Right atrium auricular region (tissue), 2 donors: Measurements from ENCODE around the gene PSMC3IP. TPM values are rescaled to one million over a fixed set of nuclear protein-coding genes. Genes with fewer than 3 reads are reported as not detected.
"Not testable (repeated sequence)": the region's sequence is repeated elsewhere in the genome, so short reads cannot be mapped to it uniquely, and the experiment has no call there.

Source experiments
- DNase-seq: peaks from one replicate; pipeline ENCODE4 v3.0.0-alpha.2; 2019; ENCODE audit warnings: low spot score
- H3K27ac ChIP-seq, 2 donors: fragments of 200-600 bp; sonication (generic); 1 replicate in 1 of 2; 2 replicates in 1 of 2; pipeline ENCODE4 v1.5.1; 2016 to 2019
- H3K27me3 ChIP-seq, 2 donors: fragments of 200-600 bp; sonication (generic); one replicate each; pipeline versions ENCODE4 v1.5.1 to v1.6.0; 2017 to 2019
- H3K36me3 ChIP-seq: fragments of 200-600 bp; sonication (generic); one replicate; pipeline ENCODE4 v1.5.1; 2016
- H3K4me1 ChIP-seq, 2 donors: fragments of 200-600 bp; sonication (generic); one replicate each; pipeline versions ENCODE4 v1.5.1 to v1.6.0; 2017 to 2019
- H3K4me3 ChIP-seq, 2 donors: fragments of 200-600 bp; sonication (generic); 1 replicate in 1 of 2; 2 replicates in 1 of 2; pipeline ENCODE4 v1.5.1; 2017 to 2019; ENCODE audit warnings: mild to moderate bottlenecking in 1 of 2, moderate library complexity in 1 of 2
- H3K9me3 ChIP-seq, 2 donors: fragments of 200-600 bp; sonication (generic); one replicate each; pipeline ENCODE4 v1.5.1; 2019
- CTCF ChIP-seq, 2 donors: fragments of 200-600 bp; sonication (generic); IDR thresholded peaks; one replicate each; pipeline ENCODE4 v1.5.1; 2019; ENCODE audit warnings: antibody characterized with exemption in 2 of 2
- total RNA-seq, 2 donors: library from RNA; depleted of rRNA; stranded (reverse); fragments of >200 nt; gene quantifications; one replicate each; pipeline ENCODE4 v1.1.0, GENCODE V29; 2016

The PSMC3IP gene
- total RNA-seq: 1 to 10 TPM; 1.2 to 1.6 TPM

- Histone ChIP-seq H3K9me3 (no peaks in the 10 kb centered on the region), H3K4me3 (peak within 1 kb of the TSS; percentile 66 to 68), H3K27me3 (no peaks in the 10 kb centered on the region), H3K27ac (peak within 1 kb of the TSS; percentile 84 to 94), H3K4me1 (peaks cover 0 to 22% of the 10 kb centered on the region in 2 donors), H3K36me3 (peaks cover 46% of the 10 kb centered on the region)
- peak in 1 of 2 donors; percentile 22 for TF ChIP-seq CTCF (IDR thresholded peaks at IDR 0.05)
- DNase-seq: peak; percentile 96
Observed at GRCh38 chr17:42577532-42578281, at the start of gene PSMC3IP. Gene PSMC3IP, minus strand, starts transcription at chr17:42577729. Its CDS starts 43 bp downstream, at chr17:42577686.

GRCh38 chr17:42623732-42624596 lies 46.4 kb upstream of the PSMC3IP start:
- Histone ChIP-seq H3K36me3 (no peaks in the 10 kb centered on the region), H3K9me3 (no peaks in the 10 kb centered on the region), H3K27ac (no peak overlapping the region), H3K4me3 (no peak overlapping the region), H3K27me3 (no peaks in the 10 kb centered on the region), H3K4me1 (no peaks in the 10 kb centered on the region)
- no peak for TF ChIP-seq CTCF (IDR thresholded peaks at IDR 0.05)
- DNase-seq: no peak

GRCh38 chr17:42623271-42623670 lies 45.7 kb upstream of the PSMC3IP start:
- Histone ChIP-seq H3K27me3 (no peaks in the 10 kb centered on the region), H3K36me3 (no peaks in the 10 kb centered on the region), H3K4me3 (no peak overlapping the region), H3K4me1 (peaks cover 0 to 5% of the 10 kb centered on the region in 2 donors), H3K9me3 (no peaks in the 10 kb centered on the region), H3K27ac (no peak overlapping the region)
- no peak for TF ChIP-seq CTCF (IDR thresholded peaks at IDR 0.05)
- DNase-seq: no peak

GRCh38 chr17:42621987-42622386 lies 44.5 kb upstream of the PSMC3IP start:
- H3K4me3 ChIP-seq, H3K9me3 ChIP-seq, DNase-seq, H3K27ac ChIP-seq, H3K27me3 ChIP-seq, H3K36me3 ChIP-seq: not testable (repeated sequence)
- H3K4me1 ChIP-seq: peaks cover 0 to 11% of the 10 kb centered on the region in 2 donors

GRCh38 chr17:42618442-42619150 lies 41.1 kb upstream of the PSMC3IP start:
- DNase-seq: no peak
- TF ChIP-seq CTCF (IDR thresholded peaks at IDR 0.05): peak; percentile 18 to 50
- Histone ChIP-seq H3K27me3 (no peaks in the 10 kb centered on the region), H3K4me1 (peaks cover 0 to 11% of the 10 kb centered on the region in 2 donors), H3K9me3 (no peaks in the 10 kb centered on the region), H3K36me3 (peaks cover 21% of the 10 kb centered on the region), H3K27ac (peak overlapping the region; percentile 65 to 67), H3K4me3 (no peak overlapping the region)
